Right hindlimb (tissue), 1 donor: Measurements from ENCODE around the gene USP32.
"Not testable (repeated sequence)": the region's sequence is repeated elsewhere in the genome, so short reads cannot be mapped to it uniquely, and the experiment has no call there.

Source experiments
- DNase-seq: peaks from one replicate; pipeline ENCODE4 v3.0.0-alpha.2; 2018

Gene USP32

DNA sequence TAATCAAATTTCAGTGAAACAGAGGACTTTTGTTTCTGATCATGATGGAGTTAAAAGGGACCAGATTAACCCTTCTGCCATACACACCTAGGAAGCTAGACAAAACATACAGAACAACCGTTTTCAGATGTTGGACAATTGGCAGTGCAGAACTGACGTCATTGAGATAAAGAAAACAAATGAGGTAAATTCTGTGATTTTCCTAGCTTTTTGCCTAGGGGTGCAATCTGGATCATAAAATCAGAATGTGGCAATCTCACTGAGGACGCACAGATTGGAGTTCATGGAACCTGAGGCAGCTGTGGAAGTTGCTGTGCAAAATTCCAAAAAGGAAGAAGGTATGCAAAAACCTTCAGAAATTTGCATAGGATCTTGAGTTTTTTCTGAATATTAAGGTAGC is 15.0 kb upstream of the USP32 start:
- DNase-seq = no peak

DNA sequence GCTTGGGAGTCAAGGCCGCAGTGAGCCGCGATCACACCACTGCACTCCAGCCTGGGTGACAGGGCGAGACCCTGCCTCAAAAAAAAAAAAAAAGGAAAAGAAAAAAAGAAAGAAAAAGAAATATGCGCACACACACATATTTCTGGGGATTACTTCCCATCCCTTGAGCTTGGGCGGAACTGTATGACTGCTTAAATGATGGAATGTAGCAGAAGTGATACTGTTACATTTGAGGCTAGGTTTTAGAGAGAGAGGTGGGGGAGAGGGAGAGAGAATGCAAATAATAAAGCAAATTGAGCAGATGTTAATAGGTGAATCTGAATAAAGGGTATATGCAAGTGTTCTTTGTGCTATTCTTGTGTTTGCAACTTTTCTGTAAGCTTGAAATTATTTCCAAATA is 12.0 kb upstream of the USP32 start:
- no peak for DNase-seq

DNA sequence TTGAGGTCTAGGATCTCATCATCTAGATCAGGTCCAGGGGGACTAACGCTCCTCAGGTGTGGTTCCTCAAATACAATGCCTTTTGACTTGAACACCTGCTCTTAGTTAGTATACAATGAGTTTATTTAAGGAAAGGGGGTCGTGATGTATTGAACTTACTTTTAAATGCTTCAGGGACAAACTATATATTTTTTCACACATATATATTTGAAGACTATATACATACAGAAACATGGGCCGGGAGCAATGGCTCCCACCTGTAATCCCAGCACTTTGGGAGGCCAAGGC is 11.5 kb upstream of the USP32 start:
- no peak for DNase-seq

DNA sequence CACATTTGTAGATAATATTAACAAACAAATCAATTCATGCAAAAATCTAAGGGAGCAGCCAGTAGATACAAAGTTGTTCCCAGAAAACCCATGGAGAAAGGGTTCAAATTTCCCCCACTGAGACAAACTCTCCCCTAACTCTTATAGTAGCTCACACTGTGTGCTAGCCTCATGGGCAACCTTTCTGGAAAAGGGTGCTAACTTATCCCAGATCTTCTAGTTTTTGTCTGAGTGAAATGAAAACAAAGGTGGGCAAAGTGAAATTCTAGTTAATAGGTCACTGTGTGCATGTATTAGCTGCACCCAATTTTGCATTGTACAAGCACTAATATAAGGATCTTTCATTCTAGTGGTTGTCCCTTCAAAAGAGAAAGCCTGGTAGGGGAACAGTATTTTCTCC is 9.9 kb upstream of the USP32 start:
- DNase-seq = no peak

DNA sequence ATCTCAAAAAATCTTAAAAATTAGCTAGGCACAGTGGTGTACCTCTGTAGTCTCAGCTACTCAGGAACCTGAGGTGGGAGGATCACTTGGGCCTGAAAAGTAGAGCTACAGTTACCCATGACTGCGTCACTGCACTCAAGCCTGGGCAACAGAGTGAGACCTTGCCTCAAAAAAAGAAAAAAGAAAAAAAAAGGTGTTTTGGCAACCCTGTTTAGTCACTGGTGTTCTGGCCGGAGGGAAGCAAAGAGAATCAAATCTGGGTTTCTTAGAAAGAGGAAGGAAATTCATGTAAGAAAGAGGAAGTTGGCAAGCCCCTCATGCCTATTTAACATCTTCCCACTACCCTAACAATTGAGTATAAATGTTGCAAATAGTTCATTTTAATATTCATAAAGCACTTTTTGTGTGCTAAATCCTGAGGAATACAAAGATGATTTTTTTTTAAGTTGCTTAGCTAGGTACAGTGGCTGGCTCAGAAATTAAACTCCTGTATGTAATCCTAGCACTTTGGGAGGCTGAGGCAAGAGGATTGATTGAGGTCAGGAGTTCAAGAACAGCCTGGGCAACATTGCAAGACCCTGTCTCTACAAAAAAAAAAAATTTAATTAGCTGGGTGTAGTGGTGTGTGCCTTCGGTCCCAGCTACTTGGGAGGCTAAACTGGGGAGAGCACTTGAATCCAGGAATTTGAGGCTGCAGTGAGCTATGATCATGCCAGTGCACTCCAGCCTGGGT is 6.5 kb upstream of the USP32 start:
- DNase-seq = no peak

DNA sequence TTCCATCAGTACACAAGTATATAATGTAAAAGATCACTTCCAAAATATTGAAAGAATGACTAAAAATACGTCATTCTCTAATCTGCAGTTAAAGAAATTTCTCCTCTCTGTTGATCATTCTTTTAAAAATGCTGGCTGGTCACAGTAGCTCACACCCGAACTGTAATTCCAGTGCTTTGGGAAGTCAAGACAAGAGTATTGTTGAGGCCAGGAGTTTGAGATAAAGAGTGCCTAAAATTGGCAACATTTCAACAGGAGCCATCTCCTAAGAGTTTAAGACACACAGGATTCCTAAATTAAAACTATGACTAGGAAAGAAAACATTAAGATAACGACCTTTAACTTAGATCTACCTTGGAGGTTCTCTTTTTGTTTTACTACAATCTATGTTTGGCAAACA is 4.5 kb upstream of the USP32 start:
- DNase-seq = no peak

DNA sequence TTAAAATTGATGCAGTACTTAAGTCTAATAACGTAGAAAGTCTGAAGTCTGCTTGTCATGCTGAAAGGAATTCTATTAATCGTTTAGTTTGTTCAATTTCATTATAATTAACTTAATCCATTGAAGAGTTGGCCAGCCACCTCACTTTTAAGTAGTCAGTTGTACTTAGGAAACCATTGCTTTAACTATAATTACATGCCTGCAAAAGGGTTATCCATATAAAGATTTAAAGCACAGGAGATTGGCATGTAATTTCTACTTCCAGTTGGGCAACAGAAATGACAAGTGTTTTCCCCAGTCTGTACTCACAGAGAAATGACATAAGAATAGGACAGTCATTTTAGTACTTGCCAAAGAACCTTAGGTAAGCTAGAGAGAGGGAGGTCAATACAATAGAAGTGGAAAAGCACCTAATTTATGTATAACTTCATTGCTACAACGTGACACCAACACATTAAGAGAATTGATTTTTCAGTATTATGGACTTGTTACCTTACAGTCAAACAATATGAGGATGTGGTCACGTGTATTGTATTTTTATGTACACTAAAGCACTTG is 3.7 kb upstream of the USP32 start:
- no peak for DNase-seq

DNA sequence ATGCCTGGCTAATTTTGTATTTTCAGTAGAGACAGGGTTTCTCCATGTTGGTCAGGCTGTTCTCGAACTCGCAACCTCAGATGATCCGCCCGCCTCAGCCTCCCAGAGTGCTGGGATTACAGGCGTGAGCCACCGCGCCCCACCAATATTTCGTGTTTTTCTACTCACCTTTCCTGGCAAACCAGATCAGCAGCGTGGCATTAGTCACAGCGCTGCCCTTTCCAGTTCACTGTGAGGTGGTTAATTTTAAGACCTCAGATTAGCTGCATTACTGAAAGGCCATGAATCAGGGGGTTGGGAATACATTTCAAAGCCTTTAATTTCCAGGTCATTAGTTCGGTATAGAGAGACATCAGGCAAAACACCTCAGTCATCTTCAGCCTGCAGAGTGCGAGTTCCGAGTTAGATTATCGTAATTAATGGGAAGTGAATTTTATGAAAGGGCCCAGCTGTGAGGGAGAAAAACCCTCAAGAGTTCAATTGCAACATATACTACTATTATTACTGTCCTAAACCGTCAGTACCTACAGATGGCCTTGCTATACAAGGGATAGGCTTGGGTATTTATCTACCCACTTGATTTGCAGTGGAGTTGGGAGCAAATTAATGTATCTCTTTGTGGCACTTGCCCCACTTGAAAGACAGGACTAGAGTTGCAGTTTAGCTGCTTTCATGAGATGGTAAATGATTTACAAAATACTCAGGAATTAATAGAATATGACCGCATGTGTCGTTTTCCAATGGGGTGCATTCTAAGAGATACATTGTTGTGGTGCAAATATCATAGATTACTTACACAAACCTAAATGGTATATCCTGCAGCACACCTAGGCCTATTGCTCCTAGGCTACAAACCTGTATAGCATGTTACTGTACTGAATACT is 2.1 kb upstream of the USP32 start:
- no peak for DNase-seq

DNA sequence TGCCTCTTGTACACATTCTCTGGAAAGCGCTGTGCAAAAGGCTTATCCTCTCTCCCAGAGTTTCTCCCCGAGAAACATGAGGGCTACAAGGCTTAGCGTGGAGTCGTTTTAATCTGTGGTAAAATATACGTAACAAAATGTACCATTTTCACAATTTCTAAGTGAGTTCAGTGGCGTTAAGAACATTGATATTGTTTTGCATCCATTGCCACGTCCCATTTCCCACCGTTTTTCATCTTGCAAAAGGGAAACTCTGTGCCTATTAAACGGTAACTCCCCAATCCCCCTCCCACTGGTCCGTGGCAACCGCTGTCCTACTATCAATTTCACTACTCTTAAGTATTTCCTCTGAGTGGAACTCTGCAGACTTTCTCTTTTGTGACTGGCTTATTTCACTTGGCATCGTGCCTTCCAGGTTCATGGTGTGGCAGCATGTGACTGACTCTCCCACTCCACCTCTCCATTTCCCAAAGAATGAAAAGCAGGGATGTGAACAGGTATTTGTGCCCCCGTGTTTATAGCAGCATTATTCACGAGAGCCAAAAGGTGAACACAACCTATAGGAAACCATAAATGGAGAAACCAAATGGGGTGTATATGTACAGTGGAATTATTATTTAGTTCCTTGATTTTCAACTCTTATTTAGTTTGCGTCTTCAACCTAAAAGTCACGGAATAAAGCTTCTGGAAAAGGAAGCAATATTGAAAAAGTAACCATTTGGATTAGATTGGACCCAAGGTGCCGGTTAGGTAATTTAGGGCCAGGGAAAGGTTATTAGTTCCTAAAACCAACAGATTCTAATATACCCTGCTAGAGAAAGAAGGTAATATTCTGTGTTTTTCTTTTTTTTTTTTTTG is 1.1 kb upstream of the USP32 start:
- peak; percentile 41 for DNase-seq

DNA sequence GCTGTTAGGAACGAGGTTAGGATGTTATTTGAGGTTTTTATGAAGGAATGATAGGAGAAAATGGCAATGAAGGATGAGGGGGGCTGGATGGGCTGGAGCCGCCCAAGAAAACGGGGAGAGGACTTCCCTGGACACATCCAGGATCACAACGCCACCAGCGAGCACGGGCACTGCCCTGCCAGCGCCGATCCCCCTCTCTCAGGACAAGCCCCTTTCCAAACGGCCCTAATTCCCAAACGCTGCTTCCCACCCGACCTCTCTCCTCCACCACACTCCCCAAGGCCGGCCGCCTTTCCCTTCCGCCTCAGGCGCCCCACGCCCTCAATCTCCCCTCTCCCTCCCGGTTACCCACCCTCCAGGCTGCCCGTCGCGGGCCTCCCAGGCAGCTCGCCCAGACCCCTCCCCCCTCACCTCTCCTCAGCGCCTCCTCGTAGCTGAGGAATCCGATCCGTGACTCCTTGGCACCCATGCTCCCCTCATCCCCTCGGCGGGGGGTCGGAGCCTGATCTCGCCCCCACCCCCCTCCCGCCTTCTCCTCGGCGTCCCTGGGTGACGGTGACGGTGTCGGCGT is 377 bp downstream of the USP32 start:
- DNase-seq = no peak

DNA sequence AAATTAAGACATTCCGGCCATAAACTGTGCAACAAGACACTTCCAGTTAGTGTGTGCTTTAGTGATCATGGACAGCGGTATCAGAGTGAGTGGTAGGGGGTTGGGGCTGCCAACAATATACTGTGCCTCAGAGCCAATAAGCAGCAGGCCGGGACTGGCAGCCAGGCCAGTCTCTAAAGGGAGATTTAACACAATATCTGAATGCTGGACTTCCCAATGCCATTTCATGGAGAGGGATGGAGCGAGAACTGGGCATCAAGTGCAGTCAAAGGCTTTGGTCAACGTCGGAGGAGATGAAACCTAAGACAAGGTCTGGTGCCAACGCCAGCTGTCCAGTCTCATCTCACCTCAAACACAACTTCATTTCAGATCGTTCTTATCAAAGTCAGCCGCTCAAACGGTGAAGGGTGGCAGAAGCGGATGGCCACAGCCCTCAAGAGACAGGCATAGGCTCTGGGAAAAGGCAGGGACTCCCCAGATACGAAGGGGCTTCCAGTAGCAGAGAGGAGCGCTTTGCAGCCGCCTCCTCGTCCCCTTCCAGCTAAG is 935 bp downstream of the USP32 start:
- DNase-seq = peak; percentile 40

DNA sequence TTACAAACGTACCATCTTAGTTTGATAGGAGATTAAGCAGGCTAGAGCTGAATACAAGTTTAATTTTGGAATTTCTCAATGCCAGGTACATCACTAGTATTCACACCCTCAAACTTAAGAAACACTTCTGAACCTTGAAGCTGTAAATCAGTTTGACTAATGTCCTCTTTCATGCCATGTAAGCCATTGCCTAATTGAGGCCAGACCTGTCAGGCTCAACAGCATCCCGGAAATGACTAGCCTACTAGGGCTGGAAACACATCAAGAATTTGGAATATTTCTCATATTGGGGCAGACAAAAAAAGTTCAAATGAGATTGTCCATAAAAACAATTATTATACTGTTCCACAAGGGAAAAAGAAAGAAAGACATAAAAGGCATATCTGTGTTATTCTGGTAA is 1.7 kb downstream of the USP32 start:
- no peak for DNase-seq

DNA sequence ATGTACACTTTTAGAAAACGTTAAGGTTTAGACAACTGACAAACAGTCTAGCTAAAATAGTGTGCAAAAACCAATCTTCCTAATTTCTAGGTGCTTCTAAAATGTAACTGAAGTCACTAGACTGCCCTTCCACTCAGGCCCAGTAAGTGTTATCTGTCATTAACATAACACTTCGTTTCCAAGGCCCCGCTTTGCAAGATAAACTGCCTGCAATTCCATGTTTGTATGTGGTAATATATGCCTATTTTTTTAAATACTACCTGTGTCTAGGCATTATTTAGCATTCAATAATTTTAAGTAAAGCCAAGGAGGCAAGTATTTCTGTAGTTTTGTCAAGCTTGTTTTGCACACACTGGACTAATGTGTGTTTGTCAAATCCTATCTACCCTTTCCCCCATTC is 3.2 kb downstream of the USP32 start:
- no peak for DNase-seq

DNA sequence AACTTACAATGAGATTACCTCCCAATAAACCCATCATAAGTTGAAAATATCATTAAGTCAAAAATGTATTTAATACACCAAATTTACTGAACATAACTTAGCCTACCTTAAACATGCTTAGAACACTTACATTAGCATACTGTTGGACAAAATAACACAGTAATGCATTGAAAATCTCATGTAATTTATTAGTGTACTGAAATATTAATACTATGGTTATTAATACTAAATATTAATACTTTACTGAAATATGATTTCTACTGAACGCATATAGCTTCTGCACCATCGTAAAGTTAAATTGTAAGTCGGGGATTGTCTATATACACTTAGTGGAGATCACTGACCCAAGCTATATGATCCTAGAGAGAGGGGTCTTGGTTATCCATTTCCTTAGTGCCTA is 4.3 kb downstream of the USP32 start:
- DNase-seq = no peak

DNA sequence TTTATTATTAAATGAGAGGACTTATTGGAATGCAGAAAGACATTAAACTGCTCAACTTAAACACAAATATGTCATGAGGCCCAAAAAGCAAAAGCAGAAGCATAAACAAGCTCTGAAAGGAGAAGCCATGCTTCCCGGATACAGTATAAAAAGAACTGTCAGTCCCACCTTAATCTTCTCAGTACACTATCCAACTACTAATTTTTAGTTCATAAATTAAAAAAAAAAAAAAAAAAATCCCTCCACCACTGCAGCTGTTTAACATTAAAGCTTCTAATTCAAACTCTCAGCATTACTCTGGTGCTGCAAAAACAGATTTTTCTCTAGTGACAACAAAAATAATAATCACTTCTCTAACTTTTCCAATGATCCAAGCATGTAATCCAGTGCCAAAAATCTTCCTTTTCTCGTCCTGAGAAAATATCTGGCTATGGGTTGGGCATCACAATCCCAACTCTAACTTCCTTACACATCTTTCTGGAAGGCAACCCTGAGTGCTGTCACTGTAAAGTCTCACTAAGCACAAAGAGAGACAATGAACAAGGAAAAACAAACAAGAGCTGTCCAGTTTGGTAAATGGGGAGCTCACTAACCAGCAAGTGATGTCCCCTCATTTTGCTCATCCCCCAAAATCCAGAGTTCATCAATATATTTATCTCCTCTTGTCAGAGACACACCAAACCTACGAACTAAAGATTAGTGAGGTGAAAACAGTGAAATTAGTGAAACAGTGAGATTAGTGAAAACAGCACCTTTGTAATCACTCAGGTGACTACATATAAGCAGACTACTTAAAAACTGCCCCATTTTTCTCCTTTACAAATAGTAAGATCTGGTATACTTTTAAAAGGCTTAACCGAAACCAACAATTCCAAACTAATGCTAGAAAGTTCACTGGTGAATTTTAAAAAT is 5.5 kb downstream of the USP32 start:
- no peak for DNase-seq

DNA sequence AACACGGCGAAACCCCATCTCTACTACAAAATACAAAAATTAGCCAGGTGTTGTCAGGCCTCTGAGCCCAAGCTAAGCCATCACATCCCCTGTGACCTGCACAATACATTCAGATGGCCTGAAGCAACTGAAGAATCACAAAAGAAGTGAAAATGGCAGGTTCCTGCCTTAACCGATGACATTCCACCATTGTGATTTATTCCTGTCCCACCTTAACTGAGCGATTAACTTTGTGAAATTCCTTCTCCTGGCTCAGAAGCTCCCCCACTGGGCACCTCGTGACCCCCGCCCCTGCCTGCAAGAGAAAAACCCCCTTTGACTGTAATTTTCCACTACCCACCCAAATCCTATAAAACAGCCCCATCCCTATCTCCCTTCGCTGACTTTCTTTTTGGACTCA is 7.0 kb downstream of the USP32 start:
- not testable (repeated sequence) for DNase-seq

DNA sequence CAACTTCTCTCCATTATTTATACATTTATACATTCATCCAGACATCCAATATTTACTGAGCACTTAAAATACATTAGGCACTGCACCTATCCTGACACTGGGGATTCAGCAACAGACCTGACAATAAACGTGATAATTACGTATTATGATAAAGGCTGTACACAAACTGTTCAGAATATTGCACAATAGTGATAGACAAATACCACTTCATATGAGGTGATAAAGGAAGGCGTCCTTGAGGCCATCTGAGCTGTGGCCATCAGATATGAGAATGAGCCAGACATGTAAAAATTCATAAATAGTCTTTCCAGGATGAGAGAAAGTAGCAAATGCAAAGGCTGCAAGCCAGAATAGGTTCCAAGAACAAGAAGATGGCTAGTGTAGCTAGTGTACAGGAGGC is 8.6 kb downstream of the USP32 start:
- no peak for DNase-seq

DNA sequence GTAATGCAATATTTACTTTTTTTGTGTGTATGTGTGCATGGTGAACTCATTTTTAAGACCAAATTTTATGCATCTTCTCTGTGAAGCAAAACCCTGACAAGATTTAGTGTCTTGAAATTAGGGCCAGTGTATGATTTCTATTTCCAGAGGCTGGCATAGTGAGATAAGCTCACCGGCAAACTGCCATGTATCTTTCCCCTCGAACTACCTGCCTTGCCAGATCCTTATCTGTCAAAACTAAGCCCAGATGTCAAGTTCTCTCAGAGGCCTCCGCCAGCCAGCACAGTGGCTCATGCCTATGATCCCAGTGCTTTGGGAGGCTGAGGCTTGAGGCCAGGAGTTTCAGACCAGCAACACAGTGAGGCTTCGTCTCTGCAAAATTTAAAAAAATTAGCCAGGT is 10.0 kb downstream of the USP32 start:
- no peak for DNase-seq

DNA sequence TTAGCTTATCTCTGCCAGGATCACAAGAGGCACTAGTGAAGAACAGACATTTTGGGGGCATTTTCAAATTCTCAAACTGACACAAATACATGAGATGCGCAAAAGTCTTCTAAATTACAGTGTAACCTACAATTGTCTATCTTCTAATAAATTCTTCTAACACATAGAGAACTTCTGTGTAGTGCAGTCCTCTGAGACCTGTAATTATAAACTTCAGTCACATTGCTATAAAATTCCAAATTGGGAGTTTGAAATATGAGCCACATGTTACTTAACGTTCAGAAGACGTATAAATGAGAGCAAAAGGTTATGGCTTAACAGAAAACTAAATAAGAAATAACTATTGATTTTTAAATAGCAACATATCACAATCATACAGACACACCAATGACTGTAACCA is 12.5 kb downstream of the USP32 start:
- not testable (repeated sequence) for DNase-seq

DNA sequence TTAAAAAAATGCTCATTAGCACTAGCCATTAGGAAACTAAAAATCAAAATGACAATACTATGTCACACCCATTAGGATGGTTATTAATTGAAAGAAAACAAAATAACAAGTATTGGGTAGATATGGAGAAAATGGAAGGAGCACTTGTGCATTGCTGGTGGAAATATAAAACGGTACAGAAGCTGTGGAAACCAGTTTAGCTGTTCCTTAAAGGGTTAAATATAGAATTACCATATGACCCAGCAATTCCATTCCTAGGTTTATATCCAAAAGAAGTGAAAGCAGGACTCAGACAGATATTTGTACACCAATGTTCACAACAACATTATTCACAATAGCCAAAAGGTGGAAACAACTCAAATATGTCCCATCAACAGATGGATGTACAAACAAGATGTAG is 13.7 kb downstream of the USP32 start:
- not testable (repeated sequence) for DNase-seq

DNA sequence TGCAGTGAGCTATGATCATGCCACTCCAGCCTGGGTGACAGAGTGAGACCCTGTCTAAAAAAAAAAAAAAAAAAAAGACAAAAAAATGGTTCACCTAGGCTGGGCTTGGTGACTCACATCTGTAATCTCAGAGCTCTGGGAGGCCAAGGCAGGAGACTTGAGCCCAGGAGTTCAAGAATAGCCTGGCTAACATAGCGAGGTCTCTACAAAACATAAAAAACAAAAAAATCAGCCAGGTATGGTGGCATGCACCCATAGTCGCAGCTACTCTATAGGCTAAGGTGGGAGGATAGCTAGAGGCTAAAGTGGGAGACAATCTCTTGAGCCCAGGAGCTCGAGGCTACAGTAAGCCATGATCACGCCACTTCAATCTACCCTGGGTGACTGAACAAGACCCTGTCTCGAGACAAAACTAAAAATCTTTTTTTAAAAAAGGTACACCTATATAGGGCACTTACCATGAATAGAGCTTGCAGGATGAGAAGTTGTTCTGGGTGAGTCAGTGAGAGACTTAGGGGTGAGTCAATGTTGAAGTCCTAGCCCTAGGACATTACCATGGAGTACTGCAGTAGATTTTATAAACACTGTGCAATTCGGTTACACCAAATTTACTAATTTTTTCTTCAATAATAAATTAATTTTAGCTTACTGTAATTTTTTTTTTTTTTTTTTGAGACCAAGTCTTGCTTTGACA is 19.0 kb downstream of the USP32 start:
- DNase-seq = no peak
